ENCODE data around the gene SLC38A8. TPM values are rescaled to one million over a fixed set of nuclear protein-coding genes. Genes with fewer than 3 reads are reported as not detected.
A peak's percentile ranks its signal among the peaks of the same experiment; 100 is the strongest.

The SLC38A8 gene
- total and polyA plus RNA-seq, 7 experiments from 2014 or later: not detected

GRCh38 chr16:83965444-83966152 lies 77.0 kb downstream of the SLC38A8 start:
- Mint-ChIP-seq H3K9me3 (peaks cover 0 to 3% (median 0%) of the 10 kb centered on the region in 11 donors), H3K27ac (no peak overlapping the region), H3K4me1 (peaks cover 0 to 6% (median 4%) of the 10 kb centered on the region in 7 donors), H3K27me3 (peaks cover 11 to 16% (median 12%) of the 10 kb centered on the region in 5 donors), H3K36me3 (no peaks in the 10 kb centered on the region), H3K4me3 (no peak overlapping the region)
- Histone ChIP-seq H3K4me3 (ENCODE audit: low read length) (no peak overlapping the region), H3K4me1 (ENCODE audit: control insufficient read depth in 2 of 2, insufficient read depth in 2 of 2, low read length in 2 of 2) (no peaks in the 10 kb centered on the region), H3K9me3 (ENCODE audit: control insufficient read depth in 2 of 3, low read length in 3 of 3) (no peaks in the 10 kb centered on the region), H3K27ac (ENCODE audit: low read depth, low read length) (no peak overlapping the region), H3K36me3 (ENCODE audit: control insufficient read depth in 2 of 3, insufficient read depth in 3 of 3, low read length in 3 of 3) (no peaks in the 10 kb centered on the region), H3K27me3 (ENCODE audit: control insufficient read depth in 2 of 2, insufficient read depth in 2 of 2, low read length in 2 of 2) (no peaks in the 10 kb centered on the region)
- DNase-seq (no peak), ATAC-seq (no peak)
- POLR2A ChIA-PET: no interaction called here
- intact Hi-C loops (cut with micrococcal nuclease): no loop called here
- CTCF ChIA-PET: no interaction called here

GRCh38 chr16:83964684-83965443 lies 77.7 kb downstream of the SLC38A8 start:
- Mint-ChIP-seq H3K27ac (peak overlapping the region in 1 of 9 donors; percentile 8), H3K27me3 (peaks cover 4 to 15% (median 8%) of the 10 kb centered on the region in 5 donors), H3K36me3 (peaks cover 0 to 2% (median 0%) of the 10 kb centered on the region in 5 donors), H3K9me3 (peaks cover 0 to 3% (median 0%) of the 10 kb centered on the region in 11 donors), H3K4me1 (peaks cover 0 to 6% (median 4%) of the 10 kb centered on the region in 7 donors), H3K4me3 (no peak overlapping the region)
- ChIA-PET POLR2A (no interaction called here), CTCF (no interaction called here)
- H3K27ac ChIP-seq (ENCODE audit: low read depth, low read length): no peak overlapping the region
- H3K9me3 ChIP-seq (ENCODE audit: control insufficient read depth in 2 of 3, low read length in 3 of 3): no peaks in the 10 kb centered on the region
- H3K4me1 ChIP-seq (ENCODE audit: control insufficient read depth in 2 of 2, insufficient read depth in 2 of 2, low read length in 2 of 2): no peaks in the 10 kb centered on the region
- H3K4me3 ChIP-seq (ENCODE audit: low read length): no peak overlapping the region
- H3K27me3 ChIP-seq (ENCODE audit: control insufficient read depth in 2 of 2, insufficient read depth in 2 of 2, low read length in 2 of 2): no peaks in the 10 kb centered on the region
- H3K36me3 ChIP-seq (ENCODE audit: control insufficient read depth in 2 of 3, insufficient read depth in 3 of 3, low read length in 3 of 3): no peaks in the 10 kb centered on the region
- ATAC-seq: no peak
- no peak for DNase-seq
- intact Hi-C loops (cut with micrococcal nuclease): no loop called here

GRCh38 chr16:83963277-83964119 lies 79.1 kb downstream of the SLC38A8 start:
- Histone ChIP-seq H3K4me3 (ENCODE audit: low read length) (no peak overlapping the region), H3K9me3 (ENCODE audit: control insufficient read depth in 2 of 3, low read length in 3 of 3) (no peaks in the 10 kb centered on the region), H3K4me1 (ENCODE audit: control insufficient read depth in 2 of 2, insufficient read depth in 2 of 2, low read length in 2 of 2) (no peaks in the 10 kb centered on the region), H3K36me3 (ENCODE audit: control insufficient read depth in 2 of 3, insufficient read depth in 3 of 3, low read length in 3 of 3) (no peaks in the 10 kb centered on the region), H3K27ac (ENCODE audit: low read depth, low read length) (no peak overlapping the region), H3K27me3 (ENCODE audit: control insufficient read depth in 2 of 2, insufficient read depth in 2 of 2, low read length in 2 of 2) (no peaks in the 10 kb centered on the region)
- intact Hi-C loops (cut with micrococcal nuclease): no loop called here
- POLR2A ChIA-PET: no interaction called here
- Mint-ChIP-seq H3K27ac (no peak overlapping the region), H3K27me3 (peaks cover 0 to 5% (median 5%) of the 10 kb centered on the region in 5 donors), H3K9me3 (peaks cover 0 to 3% (median 0%) of the 10 kb centered on the region in 11 donors), H3K4me3 (no peak overlapping the region), H3K4me1 (peaks cover 0 to 5% (median 3%) of the 10 kb centered on the region in 7 donors), H3K36me3 (peaks cover 0 to 8% (median 0%) of the 10 kb centered on the region in 5 donors)
- ATAC-seq (no peak), DNase-seq (no peak)
- CTCF ChIA-PET: no interaction called here

GRCh38 chr16:83961591-83961990 lies 81.0 kb downstream of the SLC38A8 start:
- Mint-ChIP-seq H3K36me3 (peaks cover 0 to 8% (median 0%) of the 10 kb centered on the region in 5 donors), H3K9me3 (peaks cover 0 to 3% (median 0%) of the 10 kb centered on the region in 11 donors), H3K27me3 (peaks cover 0 to 2% (median 0%) of the 10 kb centered on the region in 5 donors), H3K27ac (no peak overlapping the region), H3K4me1 (no peaks in the 10 kb centered on the region), H3K4me3 (no peak overlapping the region)
- Histone ChIP-seq H3K27ac (ENCODE audit: low read depth, low read length) (no peak overlapping the region), H3K4me3 (ENCODE audit: low read length) (no peak overlapping the region), H3K36me3 (ENCODE audit: control insufficient read depth in 2 of 3, insufficient read depth in 3 of 3, low read length in 3 of 3) (no peaks in the 10 kb centered on the region), H3K9me3 (ENCODE audit: control insufficient read depth in 2 of 3, low read length in 3 of 3) (no peaks in the 10 kb centered on the region), H3K27me3 (ENCODE audit: control insufficient read depth in 2 of 2, insufficient read depth in 2 of 2, low read length in 2 of 2) (no peaks in the 10 kb centered on the region), H3K4me1 (ENCODE audit: control insufficient read depth in 2 of 2, insufficient read depth in 2 of 2, low read length in 2 of 2) (no peaks in the 10 kb centered on the region)
- POLR2A ChIA-PET: no interaction called here
- ATAC-seq: no peak
- DNase-seq: no peak
- intact Hi-C loops (cut with micrococcal nuclease): no loop called here
- CTCF ChIA-PET: no interaction called here

- Histone ChIP-seq H3K36me3 (ENCODE audit: control insufficient read depth in 2 of 3, insufficient read depth in 3 of 3, low read length in 3 of 3) (no peaks in the 10 kb centered on the region), H3K4me1 (ENCODE audit: control insufficient read depth in 2 of 2, insufficient read depth in 2 of 2, low read length in 2 of 2) (no peaks in the 10 kb centered on the region), H3K27ac (ENCODE audit: low read depth, low read length) (no peak overlapping the region), H3K9me3 (ENCODE audit: control insufficient read depth in 2 of 3, low read length in 3 of 3) (no peaks in the 10 kb centered on the region), H3K4me3 (ENCODE audit: low read length) (no peak overlapping the region), H3K27me3 (ENCODE audit: control insufficient read depth in 2 of 2, insufficient read depth in 2 of 2, low read length in 2 of 2) (no peaks in the 10 kb centered on the region)
- H3K9me3 Mint-ChIP-seq: peaks cover 0 to 3% (median 0%) of the 10 kb centered on the region in 11 donors
- ATAC-seq (no peak), DNase-seq (no peak)
- intact Hi-C loops (cut with micrococcal nuclease): no loop called here
- H3K4me3 Mint-ChIP-seq: no peak overlapping the region
- CTCF ChIA-PET: no interaction called here
- POLR2A ChIA-PET: no interaction called here
- H3K27me3 Mint-ChIP-seq: peaks cover 0 to 10% (median 0%) of the 10 kb centered on the region in 5 donors
- H3K27ac Mint-ChIP-seq: no peak overlapping the region
- H3K4me1 Mint-ChIP-seq: no peaks in the 10 kb centered on the region
- H3K36me3 Mint-ChIP-seq: peaks cover 0 to 8% (median 0%) of the 10 kb centered on the region in 5 donors
Measured at GRCh38 chr16:83960521-83961249, 81.9 kb downstream of the SLC38A8 start.

All from naive thymus-derived CD4-positive, alpha-beta T cell (primary cell).